HG02973 (cell line): ENCODE data around the gene OR2D3.
A peak's percentile ranks its signal among the peaks of the same experiment; 100 is the strongest.
"Not testable (repeated sequence)": the region's sequence is repeated elsewhere in the genome, so short reads cannot be mapped to it uniquely, and the experiment has no call there.

Experiments
- ATAC-seq: cut with Tn5 transposase; IDR thresholded peaks from one replicate; pipeline ENCODE4 v1.9.1; 2021; ENCODE audit warnings: moderate library complexity; ENCODE audit not compliant: unreplicated experiment

Gene OR2D3

GRCh38 chr11:6927030-6927617, 6.3 kb downstream of the OR2D3 start:
- ATAC-seq = peak; percentile 70

- no peak for ATAC-seq
These were observed 8.1 kb downstream of the OR2D3 start for GRCh38 chr11:6928916-6929315.

GRCh38 chr11:6931146-6931713, 10.4 kb downstream of the OR2D3 start:
- ATAC-seq = no peak

- no peak for ATAC-seq
These were observed 11.3 kb downstream of the OR2D3 start for GRCh38 chr11:6932145-6932544.

- no peak for ATAC-seq
These were observed 21.2 kb downstream of the OR2D3 start for GRCh38 chr11:6941970-6942369.

GRCh38 chr11:6943131-6943530, 22.3 kb downstream of the OR2D3 start:
- no peak for ATAC-seq

- not testable (repeated sequence) for ATAC-seq
These were observed 33.4 kb downstream of the OR2D3 start for GRCh38 chr11:6954248-6954647.

- ATAC-seq = no peak
These were observed 41.3 kb downstream of the OR2D3 start for GRCh38 chr11:6962141-6962540.

GRCh38 chr11:6962673-6963072, 41.9 kb downstream of the OR2D3 start:
- ATAC-seq = no peak

GRCh38 chr11:6968816-6969215, 48.0 kb downstream of the OR2D3 start:
- ATAC-seq = no peak

- ATAC-seq = not testable (repeated sequence)
These were observed 49.1 kb downstream of the OR2D3 start for GRCh38 chr11:6969854-6970253.
